Measurements from ENCODE around the gene HTATSF1. TPM values are rescaled to one million over a fixed set of nuclear protein-coding genes. Genes with fewer than 3 reads are reported as not detected.

HTATSF1 gene
- polyA plus RNA-seq, 1 of the 3 experiments (the other 2 are of a cell fraction): 2.7 TPM

- Histone ChIP-seq H3K27me3 (ENCODE audit: insufficient read depth) (peaks cover 19% of the 10 kb centered on the region; the same call in 1 of the 2 replicates), H3K9me3 (no peaks in the 10 kb centered on the region), H3K27ac (ENCODE audit: low read depth in 2 of 2, low read length in 1 of 2) (no peak overlapping the region), H2AFZ (ENCODE audit: low read depth) (no peak overlapping the region), H3K4me1 (ENCODE audit: control insufficient read depth in 1 of 2, insufficient read depth in 2 of 2, low read depth in 1 of 2, low read length in 1 of 2) (no peaks in the 10 kb centered on the region), H3F3A (replicated peaks; ENCODE audit: insufficient read depth) (no peaks in the 10 kb centered on the region), H3K36me3 (replicated peaks in 1 of 2; ENCODE audit: control insufficient read depth in 1 of 2, insufficient read depth in 2 of 2, low read length in 1 of 2) (no peaks in the 10 kb centered on the region), H3K9me2 (no peaks in the 10 kb centered on the region), H3K9ac (no peak overlapping the region), H3K4me2 (no peak overlapping the region), H4K20me1 (ENCODE audit: insufficient read depth) (no peaks in the 10 kb centered on the region), H3K79me2 (ENCODE audit: insufficient read depth) (no peaks in the 10 kb centered on the region), H3K4me3 (ENCODE audit: low read depth in 2 of 2, low read length in 1 of 2) (no peak overlapping the region)
- ChIA-PET POLR2A (no interaction called here), CTCF (interaction anchor here (1.0 kb wide), 1 partner anchor 10 kb away, joined by 3 read pairs; no protein-coding TSS in a partner anchor)
- DNase-seq: no peak
- TF ChIP-seq SMC3 (IDR thresholded peaks at IDR 0.05; ENCODE audit: low read depth, low read length): no peak
- no peak for TF ChIP-seq YY1 (IDR thresholded peaks at IDR 0.05; ENCODE audit: low read depth)
- no peak for TF ChIP-seq USF1 (IDR thresholded peaks at IDR 0.05; ENCODE audit: borderline replicate concordance, low read depth)
- no peak for TF ChIP-seq GABPA (IDR thresholded peaks at IDR 0.05; ENCODE audit: low read depth)
- no peak for TF ChIP-seq MAX (IDR thresholded peaks at IDR 0.05; ENCODE audit: low read depth)
- TF ChIP-seq REST (IDR thresholded peaks at IDR 0.05; ENCODE audit: low read depth, low read length): no peak
- no peak for TF ChIP-seq GATA2 (CRISPR knock-in tag; IDR thresholded peaks at IDR 0.05)
- TF ChIP-seq EP300 (IDR thresholded peaks at IDR 0.05; ENCODE audit: borderline replicate concordance in 1 of 2, low read depth in 1 of 2, low read length in 1 of 2): no peak
- TF ChIP-seq TEAD4 (IDR thresholded peaks at IDR 0.05; ENCODE audit: borderline replicate concordance, insufficient read depth): no peak
- no peak for TF ChIP-seq JUND (IDR thresholded peaks at IDR 0.05)
- no peak for TF ChIP-seq ZBTB33 (IDR thresholded peaks at IDR 0.05; ENCODE audit: borderline replicate concordance, low read depth)
- TF ChIP-seq TAF1 (IDR thresholded peaks at IDR 0.05; ENCODE audit: borderline replicate concordance, low read depth, low read length): no peak
- no peak for TF ChIP-seq CTCF (IDR thresholded peaks at IDR 0.05)
- TF ChIP-seq MXI1 (IDR thresholded peaks at IDR 0.05; ENCODE audit: low read depth, low read length): no peak
- no peak for TF ChIP-seq FOSL2 (IDR thresholded peaks at IDR 0.05; ENCODE audit: borderline replicate concordance, low read depth)
- TF ChIP-seq FOXM1 (IDR thresholded peaks at IDR 0.05; ENCODE audit: low read depth): no peak
- TF ChIP-seq ELF1 (IDR thresholded peaks at IDR 0.05): no peak
- no peak for TF ChIP-seq POLR2AphosphoS5 (IDR thresholded peaks at IDR 0.05; ENCODE audit: low read depth, low read length)
- WGBS (ENCODE audit: low lambda C conversion rate): 23% methylated on average over 2 of the region's 2 CpGs
Observed at GRCh38 chrX:136538811-136539210, 41.4 kb downstream of the HTATSF1 start.

All from SK-N-SH (cell line).